GM18520 (cell line): Measurements from ENCODE around the gene UHRF2.
A peak's percentile ranks its signal among the peaks of the same experiment; 100 is the strongest.
"Not testable (repeated sequence)": the region's sequence is repeated elsewhere in the genome, so short reads cannot be mapped to it uniquely, and the experiment has no call there.

Source experiments
- ATAC-seq: cut with Tn5 transposase; IDR thresholded peaks from one replicate; pipeline ENCODE4 v1.9.1; 2021; ENCODE audit not compliant: unreplicated experiment

Gene UHRF2

DNA sequence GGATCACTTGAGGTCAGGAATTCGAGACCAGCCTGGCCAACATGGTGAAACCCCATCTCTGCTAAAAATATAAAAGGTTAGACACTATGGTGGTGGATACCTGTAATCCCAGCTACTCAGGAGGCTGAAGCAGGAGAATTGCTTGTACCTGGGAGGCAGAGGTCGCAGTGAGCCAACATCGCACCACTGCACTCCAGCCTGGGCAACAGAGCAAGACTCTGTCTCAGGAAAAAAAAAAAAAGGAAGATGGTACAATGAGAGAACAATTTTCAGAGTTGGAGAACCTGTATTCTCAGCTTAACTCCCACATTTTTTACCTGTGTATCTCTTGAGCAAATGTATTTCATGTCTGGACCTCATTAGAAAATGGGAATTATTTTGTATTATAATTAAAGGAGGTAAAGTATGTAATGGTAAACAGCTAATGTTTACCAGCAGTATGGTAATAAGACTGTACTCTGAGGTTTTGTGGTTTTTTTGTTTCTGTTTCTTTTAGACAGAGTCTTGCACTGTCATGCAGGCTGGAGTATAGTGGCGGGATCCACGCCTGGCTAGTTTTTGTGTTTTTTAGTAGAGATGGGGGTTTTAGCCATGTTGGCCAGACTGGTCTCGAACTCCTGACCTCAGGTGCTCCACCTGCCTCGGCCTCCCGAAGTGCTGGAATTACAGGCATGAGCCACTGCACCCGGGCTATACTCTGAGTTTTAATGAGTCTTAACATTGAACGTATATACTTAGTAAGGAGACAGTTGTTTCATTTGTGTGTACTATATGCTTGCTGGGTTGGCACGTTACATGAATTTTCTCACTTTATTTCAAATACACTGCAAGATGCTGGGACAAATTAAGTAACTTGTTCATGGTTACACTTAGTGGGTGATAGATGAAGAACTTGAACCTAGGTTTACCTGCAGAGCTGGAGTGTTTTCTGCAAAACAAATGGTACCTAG lies 16.2 kb downstream of the UHRF2 start:
- peak; percentile 92 for ATAC-seq

DNA sequence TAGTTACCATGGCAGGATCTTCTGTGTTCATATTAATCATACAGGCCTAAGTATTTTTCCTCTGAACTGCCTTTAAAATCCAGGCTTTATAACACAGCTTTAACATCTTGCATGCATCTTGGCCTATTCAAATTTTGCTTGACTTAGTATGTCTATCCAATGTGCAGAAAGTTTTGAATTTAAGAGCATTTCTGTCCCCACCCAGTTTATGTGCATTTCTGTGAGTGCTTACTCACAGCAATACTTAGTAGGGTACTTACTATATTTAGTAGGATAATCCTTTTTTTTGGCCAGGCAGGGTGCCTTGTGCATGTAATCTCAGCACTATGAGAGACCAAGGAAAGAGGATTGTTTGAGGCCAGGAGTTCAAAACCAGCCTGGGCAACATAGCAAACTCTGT lies 18.0 kb downstream of the UHRF2 start:
- no peak for ATAC-seq

DNA sequence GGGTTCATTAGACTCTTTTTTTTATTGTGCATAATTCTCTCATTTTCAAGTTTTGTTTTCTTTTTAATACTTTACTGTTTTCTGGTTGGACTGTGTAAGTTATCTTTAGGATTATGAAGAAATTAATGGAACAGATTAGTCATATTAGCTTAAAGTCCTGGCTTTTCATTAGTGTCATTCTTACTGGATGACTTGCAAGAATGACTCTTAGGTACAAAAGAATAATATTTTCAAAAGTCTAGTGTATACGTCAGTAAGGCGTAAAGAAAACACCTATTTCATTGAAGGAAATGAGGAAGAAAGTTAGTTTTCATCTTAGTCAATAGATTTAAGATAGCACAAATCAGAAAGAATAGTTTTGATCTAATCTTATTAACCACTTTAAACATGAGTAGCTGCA lies 20.4 kb downstream of the UHRF2 start:
- no peak for ATAC-seq

DNA sequence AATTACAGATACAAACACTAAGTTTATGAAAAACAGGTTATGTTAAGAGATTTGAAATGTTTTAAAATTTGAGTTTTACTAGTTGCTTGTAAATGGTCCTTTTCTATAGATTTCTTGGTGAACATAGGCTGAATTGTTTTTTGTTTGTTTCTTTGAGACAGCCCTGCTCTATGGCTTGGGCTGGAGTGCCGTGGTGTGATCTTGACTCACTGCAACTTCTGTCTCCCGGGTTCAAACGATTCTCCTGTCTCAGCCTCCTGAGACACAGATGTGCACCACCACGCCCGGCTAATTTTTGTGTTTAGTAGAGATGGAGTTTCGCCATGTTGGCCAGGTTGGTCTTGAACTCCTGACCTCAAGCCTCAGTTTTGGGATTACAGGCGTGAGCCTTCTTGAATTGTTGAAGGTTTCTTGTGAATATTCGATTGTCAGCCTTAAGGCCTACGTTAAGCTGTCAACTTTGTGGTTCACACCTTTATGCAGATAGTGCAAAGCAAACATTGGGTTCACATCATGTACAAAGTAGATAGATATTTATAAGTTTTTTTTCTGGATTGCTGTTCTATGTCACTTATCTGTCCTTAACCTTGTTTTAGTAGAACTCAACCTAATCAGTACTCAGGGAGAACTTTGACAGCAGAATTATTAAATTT lies 26.2 kb downstream of the UHRF2 start:
- ATAC-seq, result no peak

DNA sequence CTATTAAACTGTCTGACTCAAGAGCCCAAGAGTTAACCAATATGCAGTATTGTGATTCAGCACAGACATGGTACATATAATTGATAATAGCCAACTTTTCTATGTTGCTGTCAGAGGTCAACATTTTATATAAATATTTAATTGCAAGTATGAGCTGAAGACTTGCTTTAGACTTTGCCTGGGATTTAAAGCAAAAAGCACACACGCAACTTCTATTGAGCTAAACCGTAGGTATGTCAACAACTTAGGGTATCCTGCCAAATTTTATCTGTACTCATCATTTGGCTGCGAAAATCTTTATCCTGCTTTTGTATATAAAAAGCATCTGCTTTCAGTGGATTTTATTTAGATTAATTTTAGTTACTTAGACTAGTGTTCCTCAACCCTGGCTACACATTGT lies 27.4 kb downstream of the UHRF2 start:
- ATAC-seq, result no peak

DNA sequence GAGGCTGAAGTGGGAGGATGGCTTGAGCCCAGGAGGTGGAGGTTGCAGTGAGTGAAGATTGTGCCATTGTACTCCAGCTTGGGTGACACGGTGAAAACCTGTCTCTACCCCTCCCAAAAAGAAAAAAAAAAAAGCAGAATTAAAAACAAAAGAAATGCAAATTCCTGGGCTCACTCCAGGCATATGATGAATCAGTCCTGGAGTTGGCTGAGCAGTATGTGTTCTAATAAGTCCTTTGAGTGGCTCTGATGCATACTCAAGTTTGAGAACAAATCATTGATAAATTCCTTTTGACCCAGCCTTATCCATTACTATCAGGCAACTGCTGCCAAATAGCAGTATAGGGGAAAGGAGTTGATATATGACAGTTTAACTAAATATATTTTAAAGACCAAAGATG lies 28.3 kb downstream of the UHRF2 start:
- no peak for ATAC-seq

DNA sequence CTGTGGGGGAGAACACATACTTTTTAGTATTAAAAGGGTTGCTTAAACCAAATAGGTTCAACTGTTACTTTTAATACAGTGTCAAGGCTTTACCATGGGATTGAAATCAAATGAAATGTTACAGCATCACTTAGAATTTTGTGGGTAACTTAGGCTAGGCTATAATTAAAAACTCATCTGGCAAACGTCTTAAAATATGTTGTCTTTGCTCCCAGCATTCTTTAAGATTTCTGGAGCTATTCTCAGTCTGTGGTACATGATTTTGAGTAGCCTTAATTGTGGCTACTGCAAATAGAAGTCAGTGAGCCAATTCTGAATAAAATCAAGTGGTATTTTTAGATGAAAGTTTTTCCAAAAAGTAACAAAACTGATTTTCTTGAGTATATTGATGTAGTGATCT lies 30.7 kb downstream of the UHRF2 start:
- no peak for ATAC-seq

DNA sequence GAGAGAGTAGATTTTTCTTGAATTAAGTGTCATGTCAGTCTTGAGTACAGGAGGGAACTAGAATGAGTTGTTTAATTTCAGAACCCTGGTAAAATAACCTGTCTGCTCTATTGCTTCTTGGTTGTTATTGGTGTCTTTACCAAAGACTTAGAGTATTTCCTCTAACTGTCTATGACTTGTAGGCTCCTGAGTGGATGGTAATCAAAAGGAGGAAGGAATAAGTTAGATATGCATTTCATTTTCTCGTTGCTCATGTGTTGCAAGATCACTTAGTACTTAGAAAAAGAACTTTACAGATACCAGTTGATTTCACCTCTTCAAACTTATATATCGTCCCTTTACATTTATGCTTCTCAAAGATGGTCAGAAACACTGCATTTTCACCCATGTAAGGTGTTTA lies 31.1 kb downstream of the UHRF2 start:
- ATAC-seq, result no peak

DNA sequence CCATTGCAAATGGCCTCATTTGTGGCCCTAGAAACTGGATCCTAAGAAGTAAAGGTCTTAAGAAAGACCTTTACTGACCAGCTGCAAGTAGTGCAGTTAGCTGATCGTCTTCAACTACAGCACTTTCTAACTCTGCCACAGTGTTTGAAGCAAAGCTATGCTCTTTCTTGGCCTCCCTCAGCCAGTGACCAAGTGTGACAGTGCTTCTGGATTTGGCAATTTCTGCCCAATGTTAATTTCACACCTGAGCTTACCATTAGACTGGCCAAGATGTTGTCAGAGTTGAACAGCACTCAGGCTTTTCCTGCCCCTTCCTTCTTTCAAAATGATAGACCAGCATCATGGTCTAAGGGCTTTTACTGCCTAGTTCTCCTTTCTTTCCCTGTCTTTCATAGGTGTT lies 36.1 kb downstream of the UHRF2 start:
- ATAC-seq, result no peak

DNA sequence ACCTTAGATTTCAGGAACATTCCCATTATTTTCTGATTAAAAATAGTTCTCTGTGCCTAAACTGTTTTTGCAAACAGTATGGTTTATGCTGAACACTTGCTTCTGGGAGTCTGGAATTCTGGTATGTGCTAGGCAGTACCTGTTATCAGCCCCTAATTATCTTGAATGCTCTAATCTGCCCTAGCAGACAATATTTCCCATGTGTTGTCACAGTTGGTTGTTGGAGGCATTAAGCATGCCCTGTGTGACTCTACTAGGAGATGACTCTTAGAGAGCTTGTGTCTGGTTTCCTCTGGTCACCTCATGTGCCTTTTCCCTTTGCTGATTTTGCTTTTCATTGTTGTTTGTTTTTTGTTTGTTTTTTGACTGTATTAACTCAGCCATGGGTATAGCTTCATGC lies 36.6 kb downstream of the UHRF2 start:
- ATAC-seq, result no peak

DNA sequence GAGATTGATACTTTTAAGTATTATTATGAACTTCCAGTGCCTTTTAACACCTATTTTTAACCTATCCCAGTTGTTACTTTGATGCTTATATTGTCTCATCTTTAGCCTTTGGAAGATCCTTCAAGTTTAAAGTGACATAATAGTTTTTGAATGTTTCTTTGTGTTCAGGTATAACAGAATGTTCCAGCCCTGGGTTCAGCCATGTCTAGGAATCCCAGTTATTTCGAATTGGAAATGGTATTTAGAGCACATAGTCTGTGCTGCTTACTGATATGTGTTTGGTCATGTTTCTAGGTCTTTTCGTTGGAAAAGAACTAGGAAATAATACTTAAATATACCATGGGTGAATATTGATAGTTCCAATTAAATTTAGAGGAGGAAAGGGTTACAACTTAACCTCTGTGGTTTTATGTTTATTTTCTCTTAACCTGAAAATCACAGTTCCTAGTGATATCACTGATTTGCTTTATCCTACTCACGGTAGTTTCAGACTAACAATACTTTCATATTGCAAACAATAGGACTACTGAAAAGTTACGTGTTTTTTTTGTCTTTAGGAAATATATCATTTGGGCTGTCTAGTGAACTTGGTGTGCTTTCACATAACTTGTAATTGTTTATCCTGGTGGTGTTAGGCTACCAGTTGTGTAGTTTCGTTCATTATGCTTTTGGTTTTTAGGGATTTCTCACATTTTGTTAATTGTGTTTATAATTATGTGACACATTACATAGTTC lies 37.8 kb downstream of the UHRF2 start:
- ATAC-seq, result no peak

DNA sequence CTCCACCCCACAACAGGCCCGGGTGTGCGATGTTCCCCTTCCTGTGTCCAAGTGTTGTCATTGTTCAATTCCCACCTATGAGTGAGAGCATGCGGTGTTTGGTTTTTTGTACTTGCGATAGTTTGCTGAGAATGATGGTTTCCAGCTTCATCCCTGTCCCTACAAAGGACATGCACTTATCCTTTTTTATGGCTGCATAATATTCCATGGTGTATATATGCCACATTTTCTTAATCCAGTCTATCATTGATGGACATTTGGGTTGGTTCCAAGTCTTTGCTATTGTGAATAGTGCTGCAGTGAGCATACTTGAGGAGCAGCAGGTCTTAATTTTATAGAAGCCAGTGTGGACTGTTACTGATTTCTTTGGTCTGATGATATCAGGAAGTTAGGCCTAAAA lies 42.3 kb downstream of the UHRF2 start:
- ATAC-seq, result not testable (repeated sequence)

DNA sequence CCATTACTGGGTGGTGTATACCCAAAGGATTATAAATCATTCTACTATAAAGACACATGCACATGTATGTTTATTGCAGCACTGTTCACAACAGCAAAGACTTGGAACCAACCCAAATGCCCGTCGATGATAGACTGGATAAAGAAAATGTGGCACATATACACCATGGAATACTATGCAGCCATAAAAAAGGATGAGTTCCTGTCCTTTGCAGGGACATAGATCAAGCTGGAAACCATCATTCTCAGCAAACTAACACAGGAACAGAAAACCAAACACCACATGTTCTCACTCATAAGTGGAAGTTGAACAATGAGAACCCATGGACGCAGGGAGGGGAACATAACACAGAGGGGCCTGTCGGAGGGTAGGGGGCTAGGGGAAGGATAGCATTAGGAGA lies 45.7 kb downstream of the UHRF2 start:
- not testable (repeated sequence) for ATAC-seq

DNA sequence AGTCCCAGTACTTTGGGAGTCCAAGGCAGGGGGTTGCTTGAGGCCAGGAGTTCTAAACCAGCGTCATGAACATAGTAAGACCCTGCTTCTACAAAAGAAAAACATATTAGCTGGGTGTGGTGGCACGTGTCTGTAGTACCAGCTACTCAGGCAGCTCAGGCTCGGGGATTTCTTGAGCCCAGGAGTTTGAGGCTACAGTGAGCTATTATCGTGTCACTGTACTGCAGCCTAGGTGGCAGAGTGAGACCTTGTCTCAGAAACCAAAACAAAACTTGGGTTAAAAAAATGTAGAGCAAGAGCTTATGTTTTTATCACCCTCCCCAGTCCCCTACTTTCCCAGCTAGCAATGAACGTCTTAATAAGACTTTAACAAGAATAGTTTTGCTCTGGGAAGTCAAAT lies 46.7 kb downstream of the UHRF2 start:
- ATAC-seq, result no peak

DNA sequence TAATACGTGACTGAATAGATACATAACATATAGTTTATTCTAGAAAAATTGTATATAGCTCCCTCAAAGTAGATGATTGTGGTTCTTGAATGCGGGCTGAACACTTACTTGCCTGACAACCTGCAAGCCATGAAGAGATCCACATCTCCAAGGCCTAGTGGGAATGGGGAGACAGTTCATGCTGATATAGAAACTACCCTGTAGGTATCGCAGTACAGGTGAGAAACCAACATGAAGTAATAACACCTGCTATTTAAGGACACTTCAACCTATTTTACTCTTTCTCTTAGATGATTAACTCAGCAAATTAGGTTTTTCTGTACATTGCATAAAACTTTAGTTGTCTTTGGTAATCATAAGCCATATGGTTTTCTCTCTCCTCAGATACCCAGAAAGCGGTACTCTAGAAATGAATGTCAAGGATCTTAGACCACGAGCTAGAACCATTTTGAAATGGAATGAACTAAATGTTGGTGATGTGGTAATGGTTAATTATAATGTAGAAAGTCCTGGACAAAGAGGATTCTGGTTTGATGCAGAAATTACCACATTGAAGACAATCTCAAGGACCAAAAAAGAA lies 47.3 kb downstream of the UHRF2 start:
- no peak for ATAC-seq

DNA sequence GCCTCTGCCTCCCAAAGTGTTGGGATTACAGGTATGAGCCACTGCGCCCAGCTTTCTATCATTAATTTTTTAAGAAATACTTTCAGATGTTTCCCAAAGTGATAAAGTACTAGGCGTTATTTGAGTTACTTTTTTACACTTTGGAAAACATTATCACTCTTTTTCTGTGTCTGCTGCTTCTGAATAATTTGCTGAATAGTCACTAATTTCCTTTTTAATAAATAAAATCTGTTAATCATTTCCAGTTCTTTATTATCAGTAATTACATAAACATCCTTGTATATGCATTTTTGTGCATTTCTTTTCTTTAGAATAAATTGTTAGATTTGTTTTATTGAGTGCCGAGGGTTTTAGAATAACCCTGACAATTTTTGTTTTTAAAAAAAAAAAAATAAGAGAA lies 48.6 kb downstream of the UHRF2 start:
- ATAC-seq, result no peak

DNA sequence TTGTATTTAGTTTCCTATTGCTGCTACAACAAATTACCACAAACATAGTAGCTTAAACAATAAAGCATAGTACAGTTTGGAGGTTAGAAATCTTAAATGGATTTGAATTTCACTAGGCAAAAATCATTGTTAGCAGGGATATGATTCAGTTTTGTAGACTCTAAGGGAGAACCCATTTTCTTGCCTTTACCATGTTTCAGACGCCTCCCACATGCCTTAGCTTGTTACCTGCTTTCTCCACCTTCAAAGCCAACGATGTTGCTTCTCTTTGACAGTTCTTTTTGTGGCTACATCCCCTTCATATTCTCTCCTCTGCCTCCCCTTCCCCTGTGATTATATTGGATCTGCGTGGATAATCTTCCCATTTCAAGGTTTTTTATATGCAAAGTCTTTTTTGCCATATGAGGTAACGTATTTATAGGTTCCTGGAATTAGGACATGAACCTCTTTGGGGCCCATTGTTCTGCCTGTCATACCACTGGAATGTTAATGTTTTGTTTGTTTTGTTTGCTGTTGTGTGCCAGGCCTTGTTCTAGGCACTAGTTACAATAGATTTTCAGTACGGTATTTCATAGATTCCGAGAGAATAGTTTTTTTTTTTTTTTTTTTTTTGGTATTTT lies 54.1 kb downstream of the UHRF2 start:
- no peak for ATAC-seq

DNA sequence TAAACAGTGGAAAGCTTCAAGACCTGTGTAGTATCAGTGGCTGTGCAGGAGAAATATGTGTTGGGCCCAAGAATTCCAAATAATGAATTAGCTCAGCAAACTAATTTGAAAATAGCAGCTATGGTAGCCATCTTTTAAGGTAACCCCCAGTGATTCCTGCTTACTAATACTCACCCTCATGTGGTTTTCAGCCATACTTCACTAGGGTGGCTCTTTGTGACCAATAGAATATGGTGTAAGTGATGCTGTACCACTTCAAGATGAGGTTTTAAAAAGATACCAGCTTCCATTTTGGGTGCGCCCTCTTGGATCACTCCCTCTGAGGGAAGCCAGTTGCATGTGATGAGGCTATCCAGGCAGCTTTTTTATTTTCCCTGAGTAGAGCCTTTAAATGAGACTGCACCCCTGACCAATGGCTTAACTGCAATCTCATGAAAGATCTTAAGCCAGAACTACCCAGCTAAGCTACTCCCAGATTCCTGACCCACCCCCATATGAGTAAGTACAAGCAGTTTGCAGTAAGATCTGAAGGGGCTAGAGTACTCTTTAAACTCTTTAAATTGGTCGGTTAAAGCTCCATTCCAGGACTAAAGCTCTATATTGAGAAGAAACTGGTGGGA lies 58.3 kb downstream of the UHRF2 start:
- ATAC-seq, result no peak

DNA sequence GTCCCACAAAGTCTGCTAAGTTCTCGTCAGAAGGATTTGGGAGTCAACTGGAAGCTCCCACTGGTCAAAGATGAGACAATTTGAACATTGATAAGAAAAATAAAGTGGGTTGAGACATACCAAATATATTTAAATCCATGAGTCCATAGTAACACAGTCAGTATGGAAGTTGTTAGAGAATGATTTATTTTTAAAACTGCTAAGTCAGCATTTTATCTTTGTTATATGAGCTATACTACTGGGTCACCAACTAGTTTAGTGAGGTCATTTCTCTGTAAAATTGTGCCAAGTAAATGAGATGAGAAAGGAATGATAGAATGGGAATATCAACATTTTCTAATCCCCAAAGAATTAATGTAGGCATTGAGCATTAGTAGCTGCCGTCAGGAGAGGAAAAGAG lies 60.2 kb downstream of the UHRF2 start:
- no peak for ATAC-seq

DNA sequence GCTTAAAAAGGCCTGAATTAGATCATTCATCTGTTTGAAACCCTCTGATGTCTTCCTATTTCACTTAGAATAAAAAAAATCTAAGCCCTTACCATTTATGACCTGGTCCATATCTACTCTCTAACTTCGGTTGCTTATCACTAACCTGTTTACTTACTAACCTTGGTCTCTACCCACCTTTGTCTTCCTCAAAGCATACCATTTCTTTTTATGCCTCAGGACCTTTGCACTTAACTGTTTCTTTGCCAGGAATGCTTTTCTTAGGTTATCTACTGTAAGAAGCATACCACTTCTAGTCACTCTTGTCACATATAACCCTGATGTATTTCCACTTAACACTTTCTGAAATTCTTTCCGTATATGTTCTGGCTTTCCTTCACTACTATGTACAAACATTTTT lies 67.0 kb downstream of the UHRF2 start:
- ATAC-seq, result no peak

DNA sequence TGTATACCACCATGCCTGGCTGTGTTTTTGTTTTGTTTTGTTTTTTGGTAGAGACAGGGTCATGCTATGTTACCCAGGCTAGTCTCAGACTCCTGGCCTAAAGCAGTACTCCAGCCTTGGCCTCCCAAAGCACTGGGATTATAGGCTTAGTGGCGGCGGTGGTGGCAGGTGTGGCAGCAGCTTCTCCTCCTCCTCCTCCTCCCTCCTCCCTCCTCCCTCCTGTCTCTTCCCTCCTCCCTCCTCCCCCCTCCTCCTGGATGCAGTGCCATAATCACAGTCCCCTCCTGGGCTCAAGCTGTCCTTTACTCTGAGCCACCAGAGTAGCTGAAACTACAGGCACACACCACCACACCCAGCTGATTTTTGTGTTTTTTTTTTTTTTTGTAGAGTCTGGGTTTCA lies 71.2 kb downstream of the UHRF2 start:
- ATAC-seq, result no peak
